22Rv1 (cell line): Measurements from ENCODE around the gene EYA2.

ENCODE experiments used
- CTCF ChIP-seq: fragments of 450-650 bp; IDR thresholded peaks from 2 replicates; pipeline ENCODE4 v1.5.1; 2017; ENCODE audit warnings: mild to moderate bottlenecking
- ZFX ChIP-seq: fragments of 450-650 bp; IDR thresholded peaks from 2 replicates; pipeline ENCODE4 v1.6.1; 2017; ENCODE audit warnings: antibody characterized with exemption, borderline replicate concordance

GRCh38 chr20:46901638-46902037 lies 7.0 kb downstream of the EYA2 start:
- TF ChIP-seq CTCF (no peak), ZFX (no peak)
